ENCODE measurements around the gene FGF22.
"Not testable (repeated sequence)": the region's sequence is repeated elsewhere in the genome, so short reads cannot be mapped to it uniquely, and the experiment has no call there.

DNA sequence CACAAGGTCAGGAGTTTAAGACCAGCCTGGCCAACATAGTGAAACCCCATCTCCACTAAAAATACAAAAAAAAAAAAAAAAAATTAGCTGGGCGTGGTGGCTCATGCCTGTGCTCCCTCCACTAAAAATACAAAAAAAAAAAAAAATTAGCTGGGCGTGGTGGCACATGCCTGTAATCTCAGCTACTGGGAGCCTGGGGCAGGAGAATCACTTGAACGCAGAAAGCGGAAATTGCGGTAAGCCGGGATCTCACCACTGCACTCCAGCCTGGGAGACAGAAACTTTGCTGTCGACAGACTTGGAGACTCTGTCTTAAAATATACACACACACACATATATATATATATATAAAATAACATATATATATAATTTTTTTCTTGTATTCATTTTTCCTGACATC, 13.1 kb upstream of the FGF22 start:
- TF ChIP-seq, protein P1, sequence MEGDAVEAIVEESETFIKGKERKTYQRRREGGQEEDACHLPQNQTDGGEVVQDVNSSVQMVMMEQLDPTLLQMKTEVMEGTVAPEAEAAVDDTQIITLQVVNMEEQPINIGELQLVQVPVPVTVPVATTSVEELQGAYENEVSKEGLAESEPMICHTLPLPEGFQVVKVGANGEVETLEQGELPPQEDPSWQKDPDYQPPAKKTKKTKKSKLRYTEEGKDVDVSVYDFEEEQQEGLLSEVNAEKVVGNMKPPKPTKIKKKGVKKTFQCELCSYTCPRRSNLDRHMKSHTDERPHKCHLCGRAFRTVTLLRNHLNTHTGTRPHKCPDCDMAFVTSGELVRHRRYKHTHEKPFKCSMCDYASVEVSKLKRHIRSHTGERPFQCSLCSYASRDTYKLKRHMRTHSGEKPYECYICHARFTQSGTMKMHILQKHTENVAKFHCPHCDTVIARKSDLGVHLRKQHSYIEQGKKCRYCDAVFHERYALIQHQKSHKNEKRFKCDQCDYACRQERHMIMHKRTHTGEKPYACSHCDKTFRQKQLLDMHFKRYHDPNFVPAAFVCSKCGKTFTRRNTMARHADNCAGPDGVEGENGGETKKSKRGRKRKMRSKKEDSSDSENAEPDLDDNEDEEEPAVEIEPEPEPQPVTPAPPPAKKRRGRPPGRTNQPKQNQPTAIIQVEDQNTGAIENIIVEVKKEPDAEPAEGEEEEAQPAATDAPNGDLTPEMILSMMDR (IDR thresholded peaks at IDR 0.05) = not testable (repeated sequence)
- TF ChIP-seq POLR2A (IDR thresholded peaks at IDR 0.05) = not testable (repeated sequence)
